Measurements from ENCODE around the gene CNGB1.
"Not testable (repeated sequence)": the region's sequence is repeated elsewhere in the genome, so short reads cannot be mapped to it uniquely, and the experiment has no call there.

Gene CNGB1

DNA sequence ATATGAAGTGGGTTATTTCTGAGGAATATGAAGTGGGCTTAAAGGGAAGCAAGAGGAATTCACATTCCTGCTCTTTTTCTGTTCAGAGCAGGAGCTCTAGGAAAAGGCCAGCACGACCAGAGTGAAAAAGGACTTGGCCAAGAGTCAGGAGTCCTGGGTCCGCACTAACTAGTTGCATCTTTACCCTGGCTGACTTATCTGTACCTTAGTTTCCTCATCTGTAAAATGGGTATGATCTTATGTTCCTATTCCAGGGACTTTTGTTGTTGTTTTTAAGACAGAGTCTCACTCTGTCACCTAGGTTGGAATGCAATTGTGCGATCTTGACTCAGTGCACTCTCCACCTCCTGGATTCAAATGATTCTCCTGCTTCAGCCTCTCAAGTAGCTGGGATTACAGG lies 52.5 kb downstream of the CNGB1 start:
- no peaks in the 10 kb centered on the region for H3K27me3 ChIP-seq (replicated peaks in 2 of 5; ENCODE audit: control insufficient read depth in 4 of 5, insufficient read depth in 5 of 5, low read length in 4 of 5)
- ChIA-PET CTCF (interaction anchor here (0.7 to 2.5 kb wide), 2 partner anchors 12 to 13 kb away, joined by 3 to 9 read pairs; no protein-coding TSS in a partner anchor), POLR2A (no interaction called here)
- no peak overlapping the region for H3K27ac ChIP-seq (ENCODE audit: insufficient read depth in 1 of 2, low read depth in 1 of 2, low read length in 2 of 2, poor library complexity in 1 of 2, severe bottlenecking in 2 of 2)
- H3K4me1 ChIP-seq (ENCODE audit: control extremely low read depth in 1 of 4, control insufficient read depth in 4 of 4, insufficient read depth in 4 of 4, low read length in 3 of 4), result no peaks in the 10 kb centered on the region
- no peak for DNase-seq
- whole genome bisulfite sequencing (ENCODE audit: insufficient coverage), result 100% methylated on average over 3 of the region's 3 CpGs
- no peaks in the 10 kb centered on the region for H3K9me3 ChIP-seq (ENCODE audit: control extremely low read depth in 1 of 5, control insufficient read depth in 4 of 5, insufficient read depth in 2 of 5, low read depth in 1 of 5, low read length in 4 of 5)
- H3K4me3 ChIP-seq (ENCODE audit: control insufficient read depth in 1 of 7, extremely low read depth in 1 of 7, insufficient read depth in 4 of 7, low read depth in 2 of 7, low read length in 6 of 7), result no peak overlapping the region
- H3K36me3 ChIP-seq (ENCODE audit: control insufficient read depth in 4 of 4, insufficient read depth in 4 of 4, low read length in 3 of 4), result no peaks in the 10 kb centered on the region

DNA sequence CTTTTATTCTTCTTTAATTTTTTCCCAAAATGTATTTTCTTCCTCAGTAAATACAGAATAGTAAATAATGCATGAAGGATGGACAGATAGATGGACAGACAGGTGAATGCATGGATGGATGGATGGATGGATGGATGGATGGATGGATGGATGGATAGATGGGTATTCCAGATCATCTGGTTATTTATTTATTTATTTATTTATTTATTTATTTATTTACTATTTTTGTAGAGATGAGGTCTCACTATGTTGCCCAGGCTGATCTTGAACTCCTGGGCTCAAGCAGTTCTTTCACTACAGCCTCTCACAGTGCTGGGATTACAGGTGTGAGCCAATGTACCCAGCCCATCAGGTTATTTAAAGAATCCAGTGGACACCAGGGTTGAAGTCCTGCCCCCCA lies 53.0 kb downstream of the CNGB1 start:
- H3K27ac ChIP-seq (ENCODE audit: insufficient read depth in 1 of 2, low read depth in 1 of 2, low read length in 2 of 2, poor library complexity in 1 of 2, severe bottlenecking in 2 of 2); CTCF ChIA-PET; H3K27me3 ChIP-seq (replicated peaks in 2 of 5; ENCODE audit: control insufficient read depth in 4 of 5, insufficient read depth in 5 of 5, low read length in 4 of 5); H3K4me1 ChIP-seq (ENCODE audit: control extremely low read depth in 1 of 4, control insufficient read depth in 4 of 4, insufficient read depth in 4 of 4, low read length in 3 of 4); H3K9me3 ChIP-seq (ENCODE audit: control extremely low read depth in 1 of 5, control insufficient read depth in 4 of 5, insufficient read depth in 2 of 5, low read depth in 1 of 5, low read length in 4 of 5); H3K36me3 ChIP-seq (ENCODE audit: control insufficient read depth in 4 of 4, insufficient read depth in 4 of 4, low read length in 3 of 4); H3K4me3 ChIP-seq (ENCODE audit: control insufficient read depth in 1 of 7, extremely low read depth in 1 of 7, insufficient read depth in 4 of 7, low read depth in 2 of 7, low read length in 6 of 7); DNase-seq; POLR2A ChIA-PET: not testable (repeated sequence)

DNA sequence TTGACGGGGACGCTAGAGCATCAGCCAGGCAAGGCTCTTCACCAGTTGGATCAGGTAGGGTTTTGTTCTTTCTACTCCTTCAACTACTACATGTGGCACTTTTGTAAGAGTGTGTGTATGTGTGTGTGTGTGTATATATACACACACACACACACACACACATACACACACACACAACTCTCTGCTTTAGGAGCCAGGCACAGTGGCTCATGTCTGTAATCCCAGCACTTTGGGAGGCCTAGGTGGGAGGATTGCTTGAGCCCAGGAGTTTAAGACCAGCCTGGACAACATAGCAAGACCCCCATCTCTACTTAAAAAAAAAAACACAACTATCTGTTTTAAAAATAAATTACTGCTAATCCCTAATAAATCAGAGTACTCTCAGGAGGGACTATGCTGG lies 53.4 kb downstream of the CNGB1 start:
- 100% methylated on average over 2 of the region's 2 CpGs for WGBS (ENCODE audit: insufficient coverage)
- H3K4me1 ChIP-seq (ENCODE audit: control extremely low read depth in 1 of 4, control insufficient read depth in 4 of 4, insufficient read depth in 4 of 4, low read length in 3 of 4); H3K27ac ChIP-seq (ENCODE audit: insufficient read depth in 1 of 2, low read depth in 1 of 2, low read length in 2 of 2, poor library complexity in 1 of 2, severe bottlenecking in 2 of 2); CTCF ChIA-PET; H3K36me3 ChIP-seq (ENCODE audit: control insufficient read depth in 4 of 4, insufficient read depth in 4 of 4, low read length in 3 of 4); POLR2A ChIA-PET; DNase-seq; H3K27me3 ChIP-seq (replicated peaks in 2 of 5; ENCODE audit: control insufficient read depth in 4 of 5, insufficient read depth in 5 of 5, low read length in 4 of 5); H3K9me3 ChIP-seq (ENCODE audit: control extremely low read depth in 1 of 5, control insufficient read depth in 4 of 5, insufficient read depth in 2 of 5, low read depth in 1 of 5, low read length in 4 of 5); H3K4me3 ChIP-seq (ENCODE audit: control insufficient read depth in 1 of 7, extremely low read depth in 1 of 7, insufficient read depth in 4 of 7, low read depth in 2 of 7, low read length in 6 of 7): not testable (repeated sequence)

DNA sequence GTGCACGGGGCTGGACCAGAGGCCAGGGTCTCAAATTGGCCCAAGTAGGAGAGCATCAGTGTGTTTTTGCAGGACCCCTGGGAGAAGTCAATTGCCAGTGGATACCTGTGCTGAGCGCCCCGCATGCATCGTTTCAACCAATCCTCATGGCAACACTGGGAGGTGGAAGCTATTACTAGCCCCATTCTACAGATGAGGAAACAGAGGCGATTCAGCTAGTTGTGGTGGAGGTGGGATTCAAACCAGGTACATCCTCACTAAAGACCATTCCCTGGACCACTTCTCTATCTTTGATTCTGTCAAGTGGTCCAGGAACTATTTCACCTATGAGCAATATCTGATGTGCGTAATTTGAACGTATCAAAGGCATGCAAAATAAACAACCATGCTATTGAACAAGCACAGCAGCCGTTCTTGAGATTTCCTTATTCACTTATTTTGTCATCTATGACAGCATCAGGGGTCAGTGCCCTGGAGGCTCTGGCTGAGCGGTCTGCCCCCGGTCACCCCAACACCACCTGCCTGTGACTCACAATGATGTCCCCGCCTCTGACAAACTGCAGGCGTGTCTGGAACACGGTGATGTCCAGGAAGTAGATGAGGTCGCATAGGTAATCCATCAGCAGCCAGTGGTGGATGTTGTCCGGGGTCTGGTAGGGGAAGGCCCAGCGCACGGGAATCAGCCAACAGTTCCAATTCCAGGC lies 54.0 kb downstream of the CNGB1 start:
- ChIA-PET POLR2A (no interaction called here), CTCF (interaction anchor here (1.3 kb wide), 1 partner anchor 14 kb away, joined by 4 read pairs; no protein-coding TSS in a partner anchor)
- Histone ChIP-seq H3K36me3 (ENCODE audit: control insufficient read depth in 4 of 4, insufficient read depth in 4 of 4, low read length in 3 of 4) (no peaks in the 10 kb centered on the region), H3K27me3 (replicated peaks in 2 of 5; ENCODE audit: control insufficient read depth in 4 of 5, insufficient read depth in 5 of 5, low read length in 4 of 5) (no peaks in the 10 kb centered on the region), H3K9me3 (ENCODE audit: control extremely low read depth in 1 of 5, control insufficient read depth in 4 of 5, insufficient read depth in 2 of 5, low read depth in 1 of 5, low read length in 4 of 5) (no peaks in the 10 kb centered on the region), H3K4me1 (ENCODE audit: control extremely low read depth in 1 of 4, control insufficient read depth in 4 of 4, insufficient read depth in 4 of 4, low read length in 3 of 4) (no peaks in the 10 kb centered on the region), H3K4me3 (ENCODE audit: control insufficient read depth in 1 of 7, extremely low read depth in 1 of 7, insufficient read depth in 4 of 7, low read depth in 2 of 7, low read length in 6 of 7) (no peak overlapping the region), H3K27ac (ENCODE audit: insufficient read depth in 1 of 2, low read depth in 1 of 2, low read length in 2 of 2, poor library complexity in 1 of 2, severe bottlenecking in 2 of 2) (no peak overlapping the region)
- WGBS (ENCODE audit: insufficient coverage), result 89% methylated on average over 11 of the region's 17 CpGs
- no peak for DNase-seq

DNA sequence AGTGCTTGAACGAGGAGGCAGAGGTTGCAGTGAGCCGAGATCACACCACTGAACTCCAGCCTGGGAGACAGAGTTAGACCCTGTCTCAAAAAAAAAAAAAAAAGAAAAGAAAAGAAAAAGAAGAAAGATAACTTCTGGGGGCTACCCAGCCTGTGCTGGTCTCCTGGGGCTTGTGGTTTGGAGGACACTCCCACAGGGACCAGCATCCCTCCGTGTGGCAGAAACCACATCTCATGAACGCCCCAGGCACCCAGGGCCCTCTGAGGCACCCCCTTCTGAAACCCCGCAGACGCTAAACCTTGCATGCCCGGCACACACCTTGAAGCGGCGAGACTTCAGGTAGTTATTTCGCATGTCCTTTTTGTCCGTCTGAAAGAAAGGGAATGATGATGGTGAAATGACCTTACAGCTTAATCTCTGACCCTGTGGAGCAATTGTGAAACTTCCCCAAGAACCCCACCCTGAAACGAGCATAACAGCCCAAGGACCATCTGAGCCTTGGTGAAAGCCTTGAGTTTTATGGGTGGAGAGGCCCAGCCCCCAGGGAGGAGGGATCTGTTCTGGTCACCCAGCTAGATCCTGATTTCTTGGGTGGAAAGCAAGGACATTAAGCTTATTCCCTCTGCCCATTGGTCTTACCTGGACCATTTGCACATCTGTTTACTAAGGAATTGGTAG lies 55.0 kb downstream of the CNGB1 start:
- Histone ChIP-seq H3K36me3 (ENCODE audit: control insufficient read depth in 4 of 4, insufficient read depth in 4 of 4, low read length in 3 of 4) (no peaks in the 10 kb centered on the region), H3K9me3 (ENCODE audit: control extremely low read depth in 1 of 5, control insufficient read depth in 4 of 5, insufficient read depth in 2 of 5, low read depth in 1 of 5, low read length in 4 of 5) (no peaks in the 10 kb centered on the region), H3K4me3 (ENCODE audit: control insufficient read depth in 1 of 7, extremely low read depth in 1 of 7, insufficient read depth in 4 of 7, low read depth in 2 of 7, low read length in 6 of 7) (no peak overlapping the region), H3K27ac (ENCODE audit: insufficient read depth in 1 of 2, low read depth in 1 of 2, low read length in 2 of 2, poor library complexity in 1 of 2, severe bottlenecking in 2 of 2) (no peak overlapping the region), H3K27me3 (replicated peaks in 2 of 5; ENCODE audit: control insufficient read depth in 4 of 5, insufficient read depth in 5 of 5, low read length in 4 of 5) (no peaks in the 10 kb centered on the region), H3K4me1 (ENCODE audit: control extremely low read depth in 1 of 4, control insufficient read depth in 4 of 4, insufficient read depth in 4 of 4, low read length in 3 of 4) (no peaks in the 10 kb centered on the region)
- DNase-seq, result no peak
- POLR2A ChIA-PET, result no interaction called here
- 85% methylated on average over 11 of the region's 12 CpGs for WGBS (ENCODE audit: insufficient coverage)
- CTCF ChIA-PET, result interaction anchor here (1.0 to 1.3 kb wide), 2 partner anchors 9 to 15 kb away, joined by 3 to 4 read pairs; no protein-coding TSS in a partner anchor

DNA sequence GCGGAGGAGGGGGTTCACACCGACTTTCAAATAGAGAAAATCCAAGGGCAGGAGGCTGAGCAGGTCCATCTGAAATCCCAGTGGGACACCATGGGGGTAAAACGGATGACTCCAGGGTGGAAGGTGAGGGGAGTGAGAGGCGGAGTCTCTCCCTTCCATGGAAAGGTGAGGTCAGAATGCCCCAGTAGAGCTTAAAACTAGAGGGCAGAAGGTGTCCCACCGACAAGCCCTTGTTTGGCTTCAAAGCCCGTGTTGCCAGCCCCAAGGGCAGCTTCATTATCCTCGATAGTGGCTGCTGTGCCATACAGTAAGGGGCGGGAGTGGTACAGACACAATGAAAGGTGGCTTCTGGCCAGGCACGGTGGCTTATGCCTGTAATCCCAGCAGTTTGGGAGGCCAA lies 55.7 kb downstream of the CNGB1 start:
- Histone ChIP-seq H3K36me3 (ENCODE audit: control insufficient read depth in 4 of 4, insufficient read depth in 4 of 4, low read length in 3 of 4) (no peaks in the 10 kb centered on the region), H3K4me3 (ENCODE audit: control insufficient read depth in 1 of 7, extremely low read depth in 1 of 7, insufficient read depth in 4 of 7, low read depth in 2 of 7, low read length in 6 of 7) (no peak overlapping the region), H3K27me3 (replicated peaks in 2 of 5; ENCODE audit: control insufficient read depth in 4 of 5, insufficient read depth in 5 of 5, low read length in 4 of 5) (no peaks in the 10 kb centered on the region), H3K4me1 (ENCODE audit: control extremely low read depth in 1 of 4, control insufficient read depth in 4 of 4, insufficient read depth in 4 of 4, low read length in 3 of 4) (no peaks in the 10 kb centered on the region), H3K9me3 (ENCODE audit: control extremely low read depth in 1 of 5, control insufficient read depth in 4 of 5, insufficient read depth in 2 of 5, low read depth in 1 of 5, low read length in 4 of 5) (no peaks in the 10 kb centered on the region), H3K27ac (ENCODE audit: insufficient read depth in 1 of 2, low read depth in 1 of 2, low read length in 2 of 2, poor library complexity in 1 of 2, severe bottlenecking in 2 of 2) (no peak overlapping the region)
- 90% methylated on average over 9 of the region's 9 CpGs for whole genome bisulfite sequencing (ENCODE audit: insufficient coverage)
- CTCF ChIA-PET, result interaction anchor here (0.9 to 1.0 kb wide), 2 partner anchors 8 to 11 kb away, joined by 3 read pairs; no protein-coding TSS in a partner anchor
- no peak for DNase-seq
- POLR2A ChIA-PET, result no interaction called here
